ENCODE data around the gene LTA4H. TPM values are rescaled to one million over a fixed set of nuclear protein-coding genes. Genes with fewer than 3 reads are reported as not detected.
"Not testable (repeated sequence)": the region's sequence is repeated elsewhere in the genome, so short reads cannot be mapped to it uniquely, and the experiment has no call there.

Gene LTA4H
- total RNA-seq, 4 donors from 2014 or later: 65.3 to 110 (median 67.6) TPM

GRCh38 chr12:96069511-96070231 lies 34.3 kb upstream of the LTA4H start:
- Histone ChIP-seq H3K4me3 (no peak overlapping the region), H3K9me3 (no peaks in the 10 kb centered on the region), H3K36me3 (no peaks in the 10 kb centered on the region), H3K27me3 (no peaks in the 10 kb centered on the region), H3K4me1 (no peaks in the 10 kb centered on the region), H3K27ac (no peak overlapping the region)
- 83 to 91% methylated on average over 6 of the region's 7 CpGs for WGBS, 2 donors (ENCODE audit: low coverage in 1 of 2)
- TF ChIP-seq POLR2AphosphoS5 (IDR thresholded peaks at IDR 0.05) (no peak), POLR2A (IDR thresholded peaks at IDR 0.05) (no peak), CTCF (IDR thresholded peaks at IDR 0.05) (no peak), EP300 (IDR thresholded peaks at IDR 0.05) (no peak)
- no peak for ATAC-seq

DNA sequence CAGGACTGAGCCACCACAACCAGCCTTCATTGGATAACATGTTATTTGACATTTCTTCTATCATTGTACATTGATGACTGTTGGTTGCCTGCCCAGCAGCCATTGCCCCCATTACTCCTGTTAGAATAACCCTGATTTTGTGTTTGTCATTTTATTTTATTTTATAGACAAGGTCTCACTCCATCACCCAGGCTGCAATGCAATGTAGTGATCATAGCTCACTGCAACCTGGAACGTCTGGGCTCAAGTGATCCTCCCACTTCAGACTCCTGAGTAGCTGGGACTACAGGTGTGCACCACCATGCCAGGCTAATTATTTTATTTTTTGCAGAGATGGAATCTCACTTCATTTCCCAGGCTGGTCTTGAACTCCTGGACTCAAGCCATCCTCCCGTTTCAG lies 33.2 kb upstream of the LTA4H start:
- TF ChIP-seq POLR2A (IDR thresholded peaks at IDR 0.05) (no peak), CTCF (IDR thresholded peaks at IDR 0.05) (no peak), EP300 (IDR thresholded peaks at IDR 0.05) (no peak)
- no peaks in the 10 kb centered on the region for H3K36me3 ChIP-seq
- H3K27me3 ChIP-seq: no peaks in the 10 kb centered on the region
- H3K4me3 ChIP-seq: no peak overlapping the region
- ATAC-seq: no peak
- H3K4me1 ChIP-seq: no peaks in the 10 kb centered on the region
- H3K9me3 ChIP-seq: no peaks in the 10 kb centered on the region
- no peak overlapping the region for H3K27ac ChIP-seq
- 73 to 79% methylated on average over 2 of the region's 2 CpGs for WGBS, 2 donors (ENCODE audit: low coverage in 1 of 2)

GRCh38 chr12:96068111-96068510 lies 32.7 kb upstream of the LTA4H start:
- no peak overlapping the region for H3K27ac ChIP-seq
- no peaks in the 10 kb centered on the region for H3K27me3 ChIP-seq
- H3K36me3 ChIP-seq: no peaks in the 10 kb centered on the region
- no peaks in the 10 kb centered on the region for H3K4me1 ChIP-seq
- 90 to 95% methylated on average over 2 to 4 of the region's 5 CpGs for WGBS, 2 donors (ENCODE audit: low coverage in 1 of 2)
- ATAC-seq: no peak
- TF ChIP-seq CTCF (IDR thresholded peaks at IDR 0.05) (no peak), POLR2AphosphoS5 (IDR thresholded peaks at IDR 0.05) (no peak), POLR2A (IDR thresholded peaks at IDR 0.05) (no peak), EP300 (IDR thresholded peaks at IDR 0.05) (no peak)
- no peaks in the 10 kb centered on the region for H3K9me3 ChIP-seq
- H3K4me3 ChIP-seq: no peak overlapping the region

DNA sequence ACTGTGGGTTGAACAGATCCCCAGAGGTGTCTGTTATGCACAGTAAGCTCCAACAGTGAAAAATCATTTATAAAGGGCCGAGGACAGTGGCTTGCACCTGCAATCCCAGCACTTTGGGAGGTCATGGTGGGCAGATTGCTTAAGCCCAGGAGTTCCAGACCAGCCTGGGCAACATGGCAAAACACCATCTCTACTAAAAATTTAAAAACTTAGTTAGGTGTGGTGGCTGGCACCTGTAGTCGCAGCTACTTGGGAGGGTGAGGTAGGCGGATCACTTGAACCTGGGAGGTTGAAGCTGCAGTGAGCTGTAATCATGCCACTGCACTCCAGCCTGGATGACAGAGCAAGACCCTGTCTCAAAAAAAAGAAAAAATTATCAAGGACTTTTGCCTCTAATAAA lies 30.4 kb upstream of the LTA4H start:
- not testable (repeated sequence) for H3K36me3 ChIP-seq, H3K27ac ChIP-seq, H3K9me3 ChIP-seq, ATAC-seq, H3K4me1 ChIP-seq, H3K27me3 ChIP-seq, H3K4me3 ChIP-seq
- WGBS, 2 donors (ENCODE audit: low coverage in 1 of 2): 100% methylated on average over 3 of the region's 3 CpGs; no CpG with 5 or more reads in 1 of the 2 donors

DNA sequence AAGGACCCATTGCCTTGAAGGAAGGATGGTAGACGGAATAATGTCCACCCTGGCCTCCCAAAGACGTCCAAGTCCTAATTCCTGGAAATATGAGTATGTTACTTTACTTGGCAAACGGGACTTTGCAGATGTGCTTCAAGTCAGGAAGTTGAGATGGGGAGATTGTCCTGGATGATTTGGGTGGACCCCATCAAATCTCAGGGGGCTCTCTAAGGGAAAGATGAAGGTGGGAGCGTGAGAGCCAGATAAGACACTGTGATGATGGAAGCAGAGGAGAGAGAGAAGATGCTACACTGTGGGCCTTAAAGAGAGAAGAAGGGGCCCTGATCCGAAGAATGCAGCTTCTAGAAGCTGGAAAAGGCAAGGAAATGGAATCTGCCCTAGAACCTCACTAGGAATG lies 29.6 kb upstream of the LTA4H start:
- H3K27ac ChIP-seq: no peak overlapping the region

More for the DNA sequence above, 29.6 kb upstream of the LTA4H start:
- ATAC-seq: no peak
- 80 to 83% methylated on average over 2 to 5 of the region's 5 CpGs for WGBS, 2 donors (ENCODE audit: low coverage in 1 of 2)
- TF ChIP-seq POLR2A (IDR thresholded peaks at IDR 0.05): no peak
- no peak for TF ChIP-seq EP300 (IDR thresholded peaks at IDR 0.05)
- TF ChIP-seq CTCF (IDR thresholded peaks at IDR 0.05): no peak
- no peak for TF ChIP-seq POLR2AphosphoS5 (IDR thresholded peaks at IDR 0.05)
- Histone ChIP-seq H3K36me3 (no peaks in the 10 kb centered on the region), H3K9me3 (no peaks in the 10 kb centered on the region), H3K27me3 (no peaks in the 10 kb centered on the region), H3K4me3 (no peak overlapping the region), H3K4me1 (peaks cover 0 to 4% (median 0%) of the 10 kb centered on the region in 3 donors)

All from gastroesophageal sphincter (tissue), 4 donors.